Calu3 (cell line): Measurements from ENCODE around the gene ZBTB32. TPM values are rescaled to one million over a fixed set of nuclear protein-coding genes. Genes with fewer than 3 reads are reported as not detected.
A peak's percentile ranks its signal among the peaks of the same experiment; 100 is the strongest.
"Not testable (repeated sequence)": the region's sequence is repeated elsewhere in the genome, so short reads cannot be mapped to it uniquely, and the experiment has no call there.

Experiments
- BruUV-seq: library from RNA; stranded (reverse); fragments of 400-500 nt; replicated peaks from 2 replicates; lab custom pipeline; 2021; lab: Mats Ljungman, UMichigan
- CTCF ChIA-PET: fragments of 300-600 bp; sonication (Branson Sonifier 250); formaldehyde crosslinking; loops from one replicate; lab custom pipeline; 2022; ENCODE audit warnings: antibody characterized with exemption; lab: Charles Lee
- DNase-seq: peaks from one replicate; pipeline ENCODE4 v3.0.0; 2022
- H3K27ac Mint-ChIP-seq: one replicate; pipeline ENCODE4 v1.8.0; 2022; ENCODE audit warnings: mixed read lengths; ENCODE audit not compliant: unreplicated experiment
- H3K27me3 Mint-ChIP-seq: one replicate; pipeline ENCODE4 v1.8.0; 2022; ENCODE audit warnings: mixed read lengths; ENCODE audit not compliant: unreplicated experiment
- H3K36me3 Mint-ChIP-seq: one replicate; pipeline ENCODE4 v1.8.0; 2022; ENCODE audit warnings: mild to moderate bottlenecking, moderate library complexity, mixed read lengths; ENCODE audit not compliant: insufficient read depth, unreplicated experiment
- H3K4me1 Mint-ChIP-seq: one replicate; pipeline ENCODE4 v1.8.0; 2022; ENCODE audit warnings: mild to moderate bottlenecking, low read depth, mixed read lengths; ENCODE audit not compliant: unreplicated experiment
- H3K4me3 Mint-ChIP-seq: one replicate; pipeline ENCODE4 v1.8.0; 2022; ENCODE audit warnings: mild to moderate bottlenecking, low read depth, moderate library complexity, mixed read lengths; ENCODE audit not compliant: unreplicated experiment
- H3K9me3 Mint-ChIP-seq: one replicate; pipeline ENCODE4 v1.8.0; 2022; ENCODE audit warnings: low read depth, mixed read lengths; ENCODE audit not compliant: unreplicated experiment
- intact Hi-C: fragments of 100-400 bp; cut with micrococcal nuclease; formaldehyde crosslinking; loops from one replicate; pipeline ENCODE4 v1.10.0; 2022; ENCODE audit not compliant: unreplicated experiment
- total RNA-seq: library from RNA; stranded (reverse); gene quantifications from 2 replicates; pipeline ENCODE4 v1.2.3, GENCODE V29; 2022
- TF ChIP-seq, protein P1 (sequence below): fragments of 200-600 bp; IDR thresholded peaks from one replicate; pipeline ENCODE4 v1.8.0; 2022; ENCODE audit warnings: antibody characterized with exemption; ENCODE audit not compliant: unreplicated experiment

Gene ZBTB32
- total RNA-seq, 1 experiment from 2014 or later: not detected

DNA sequence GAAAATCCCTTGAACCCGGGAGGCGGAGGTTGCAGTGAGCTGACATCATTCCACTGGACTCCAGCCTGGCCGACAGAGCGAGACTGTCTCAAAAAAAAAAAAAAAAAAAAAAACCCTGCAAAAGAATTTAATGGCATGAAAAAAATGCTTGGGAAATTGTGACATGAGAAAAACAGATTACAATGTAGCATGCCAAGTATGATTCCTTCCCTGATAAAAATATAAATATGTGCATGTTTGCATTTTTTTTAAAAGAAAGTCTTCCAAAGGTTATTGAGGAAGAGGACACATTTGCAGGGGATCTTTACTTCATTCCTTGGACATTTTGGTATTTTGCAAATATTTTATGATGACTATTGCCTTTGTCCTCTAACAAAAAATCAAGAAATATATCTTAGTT lies 14.5 kb upstream of the ZBTB32 start:
- H3K27ac Mint-ChIP-seq: no peak overlapping the region

DNA sequence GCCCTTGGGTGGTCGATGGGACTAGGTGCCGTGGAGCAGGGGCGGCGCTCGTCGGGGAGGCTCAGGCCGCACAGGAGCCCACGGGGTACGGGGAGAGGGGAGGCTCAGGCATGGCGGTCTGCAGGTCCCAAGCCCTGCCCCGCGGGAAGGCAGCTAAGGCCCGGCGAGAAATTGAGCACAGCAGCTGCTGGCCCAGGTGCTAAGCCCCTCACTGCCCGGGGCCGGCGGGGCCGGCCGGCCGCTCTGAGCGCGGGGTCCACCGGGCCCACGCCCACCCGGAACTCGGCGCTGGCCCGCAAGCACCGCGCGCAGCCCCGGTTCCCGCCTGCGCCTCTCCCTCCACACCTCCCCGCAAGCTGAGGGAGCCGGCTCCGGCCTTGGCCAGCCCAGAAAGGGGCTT lies 13.3 kb upstream of the ZBTB32 start:
- DNase-seq, H3K36me3 Mint-ChIP-seq, H3K4me1 Mint-ChIP-seq, H3K4me3 Mint-ChIP-seq, BruUV-seq, H3K9me3 Mint-ChIP-seq, H3K27me3 Mint-ChIP-seq, CTCF ChIA-PET, H3K27ac Mint-ChIP-seq: not testable (repeated sequence)
- intact Hi-C loops: loop anchor here (5.0 kb wide), 1 partner anchor 126 kb away; no protein-coding TSS in a partner anchor

More for the DNA sequence above, 14.5 kb upstream of the ZBTB32 start:
- intact Hi-C loops: loop anchor here (5.0 kb wide), 1 partner anchor 127 kb away; no protein-coding TSS in a partner anchor
- Mint-ChIP-seq H3K36me3 (no peaks in the 10 kb centered on the region), H3K4me3 (no peak overlapping the region), H3K27me3 (no peaks in the 10 kb centered on the region), H3K9me3 (no peaks in the 10 kb centered on the region), H3K4me1 (peaks cover 8% of the 10 kb centered on the region)
- no TSS peak for BruUV-seq
- CTCF ChIA-PET: interaction anchor here (0.7 kb wide), 1 partner anchor 73 kb away, joined by 3 read pairs; no protein-coding TSS in a partner anchor
- TF ChIP-seq, protein P1, sequence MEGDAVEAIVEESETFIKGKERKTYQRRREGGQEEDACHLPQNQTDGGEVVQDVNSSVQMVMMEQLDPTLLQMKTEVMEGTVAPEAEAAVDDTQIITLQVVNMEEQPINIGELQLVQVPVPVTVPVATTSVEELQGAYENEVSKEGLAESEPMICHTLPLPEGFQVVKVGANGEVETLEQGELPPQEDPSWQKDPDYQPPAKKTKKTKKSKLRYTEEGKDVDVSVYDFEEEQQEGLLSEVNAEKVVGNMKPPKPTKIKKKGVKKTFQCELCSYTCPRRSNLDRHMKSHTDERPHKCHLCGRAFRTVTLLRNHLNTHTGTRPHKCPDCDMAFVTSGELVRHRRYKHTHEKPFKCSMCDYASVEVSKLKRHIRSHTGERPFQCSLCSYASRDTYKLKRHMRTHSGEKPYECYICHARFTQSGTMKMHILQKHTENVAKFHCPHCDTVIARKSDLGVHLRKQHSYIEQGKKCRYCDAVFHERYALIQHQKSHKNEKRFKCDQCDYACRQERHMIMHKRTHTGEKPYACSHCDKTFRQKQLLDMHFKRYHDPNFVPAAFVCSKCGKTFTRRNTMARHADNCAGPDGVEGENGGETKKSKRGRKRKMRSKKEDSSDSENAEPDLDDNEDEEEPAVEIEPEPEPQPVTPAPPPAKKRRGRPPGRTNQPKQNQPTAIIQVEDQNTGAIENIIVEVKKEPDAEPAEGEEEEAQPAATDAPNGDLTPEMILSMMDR: no peak
- no peak for DNase-seq

DNA sequence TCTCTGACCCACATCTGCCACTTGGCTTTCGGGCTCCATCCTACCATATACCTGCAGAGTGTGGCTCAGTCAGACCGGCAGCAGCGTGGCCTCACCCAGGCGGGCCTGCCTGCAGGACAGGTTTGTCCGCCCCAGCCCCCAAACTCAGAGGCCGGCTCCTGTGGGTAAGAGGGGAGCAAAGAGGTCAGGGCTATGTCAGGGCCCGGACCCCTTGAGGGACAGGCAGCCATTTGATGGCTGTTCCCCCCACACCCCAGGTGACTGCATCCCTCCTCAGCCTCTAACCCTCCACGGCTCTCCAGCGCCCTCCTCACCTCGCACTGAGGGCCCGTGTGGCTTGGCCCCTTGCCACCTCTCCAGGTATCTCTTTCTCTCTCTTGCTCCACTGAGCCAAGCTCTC lies 12.3 kb upstream of the ZBTB32 start:
- no peaks in the 10 kb centered on the region for H3K36me3 Mint-ChIP-seq
- peaks cover 8% of the 10 kb centered on the region for H3K4me1 Mint-ChIP-seq
- no peaks in the 10 kb centered on the region for H3K27me3 Mint-ChIP-seq
- TF ChIP-seq, protein P1: no peak
- no peaks in the 10 kb centered on the region for H3K9me3 Mint-ChIP-seq
- intact Hi-C loops: loop anchor here (2.0 to 5.0 kb wide), 2 partner anchors 125 to 137 kb away; no protein-coding TSS in a partner anchor
- CTCF ChIA-PET: interaction anchor here (0.7 to 1.0 kb wide), 5 partner anchors 10 to 518 kb away, joined by 3 to 5 read pairs (median 4); partner anchors contain the start of gene KMT2B
- H3K4me3 Mint-ChIP-seq: peak overlapping the region; percentile 9
- BruUV-seq: no TSS peak
- DNase-seq: peak; percentile 70
- no peak overlapping the region for H3K27ac Mint-ChIP-seq

DNA sequence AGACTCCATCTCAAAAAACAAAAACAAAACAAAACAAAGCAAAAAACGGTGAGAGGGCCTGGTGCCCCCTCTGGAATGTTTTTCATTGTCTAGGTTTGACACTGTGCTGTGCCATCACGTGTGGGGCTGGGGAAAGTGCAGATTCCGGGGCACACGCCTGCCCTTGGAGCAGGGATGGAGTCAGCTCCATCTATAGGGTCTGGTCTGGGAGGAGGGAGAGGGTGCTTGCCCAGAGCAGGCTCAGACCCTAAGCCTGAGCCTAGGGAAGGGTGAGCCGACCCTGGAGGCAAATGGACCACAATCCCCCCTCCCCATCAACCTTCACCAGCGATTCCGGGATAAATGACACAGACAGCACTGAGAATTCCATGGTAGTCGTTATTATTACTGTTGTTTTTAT lies 10.9 kb upstream of the ZBTB32 start:
- CTCF ChIA-PET: interaction anchor here (0.9 to 1.2 kb wide), 2 partner anchors 18 to 137 kb away, joined by 3 to 6 read pairs; no protein-coding TSS in a partner anchor
- intact Hi-C loops: loop anchor here (1.0 to 5.0 kb wide), 3 partner anchors 124 to 238 kb away; no protein-coding TSS in a partner anchor
- H3K9me3 Mint-ChIP-seq: no peaks in the 10 kb centered on the region
- no peaks in the 10 kb centered on the region for H3K27me3 Mint-ChIP-seq
- TF ChIP-seq, protein P1: no peak
- no peak overlapping the region for H3K4me3 Mint-ChIP-seq
- no peaks in the 10 kb centered on the region for H3K36me3 Mint-ChIP-seq
- DNase-seq: no peak
- no TSS peak for BruUV-seq
- peaks cover 8% of the 10 kb centered on the region for H3K4me1 Mint-ChIP-seq
- H3K27ac Mint-ChIP-seq: no peak overlapping the region
